Heart left ventricle (tissue), 13 donors: ENCODE measurements around the gene CUBN.

Experiments
- CTCF ChIP-seq, 12 donors: fragments of 200-600 bp; sonication (generic) in 4 of 12; IDR thresholded peaks; one replicate each; pipeline versions ENCODE4 v1.5.0 to v1.8.0; 2018 to 2022; ENCODE audit warnings: antibody characterized with exemption in 12 of 12, mild to moderate bottlenecking in 5 of 12
- POLR2A ChIP-seq, 2 donors: fragments of 450-650 bp; IDR thresholded peaks; one replicate each; pipeline ENCODE4 v1.6.1; 2017; ENCODE audit warnings: antibody characterized with exemption in 2 of 2, mild to moderate bottlenecking in 2 of 2, moderate library complexity in 2 of 2
- donor health status: ischemic (EF 13 %, LVEDD 7.1; RV severe dilation, severe dysfunction).
- donor health status: DM: no; HTN: yes; CAD: no.
- donor health status: DM: no; HTN: no; CAD: no.
- donor health status: ischemic (EF 25% LVEDD 6.9; RV normal size, moderate dysfunction).
- donor health status: ischemic (EF 25% LVEDD 5.7; RV mildly dilated, moderate dysfunction).
- donor health status: ischemic (EF 35%, LVEDD 5.7; RV mildly dilated, moderate dysfunction).
- donor health status: nonischemic (EF 11% LVEDD 7.7; RV severe dilation, severe dysfunction).
- donor health status: DM: yes; HTN: yes; CAD: no.
- donor health status: PGD.
- donor health status: ischemic (EF 29% LVEDD 5.4; RV normal size, mild dysfunction).
- donor health status: nonischemic (EF 23%, LVEDD 6.1; RV moderate dilation, normal function).

GRCh38 chr10:16819026-16819425 is 310.6 kb downstream of the CUBN start:
- TF ChIP-seq POLR2A (IDR thresholded peaks at IDR 0.05) (no peak), CTCF (IDR thresholded peaks at IDR 0.05) (no peak)
